AG04450 (cell line): ENCODE data around the gene PTH2. TPM values are rescaled to one million over a fixed set of nuclear protein-coding genes. Genes with fewer than 3 reads are reported as not detected.

Source experiments
- CTCF ChIA-PET: fragments of 300-600, 350-600 bp; formaldehyde crosslinking; extraction: SDS; loops from one replicate; lab custom pipeline; 2022; ENCODE audit warnings: antibody characterized with exemption, inconsistent platforms; lab: Charles Lee
- POLR2A ChIA-PET: fragments of 350-600 bp; formaldehyde crosslinking; extraction: SDS; loops from one replicate; lab custom pipeline; 2021; ENCODE audit warnings: antibody characterized with exemption, inconsistent platforms; lab: Yijun Ruan, JAX
- DNase-seq: peaks from one replicate; pipeline ENCODE4 v3.0.0-alpha.2; 2011; ENCODE audit warnings: low read depth, low spot score
- H3K27ac ChIP-seq: one replicate; pipeline ENCODE4 v1.5.1; 2012; ENCODE audit warnings: low read depth, low read length, control low read depth
- H3K27me3 ChIP-seq: one replicate; pipeline ENCODE4 v1.6.0; 2012; ENCODE audit warnings: low read length; ENCODE audit not compliant: control insufficient read depth, insufficient read depth
- H3K4me3 ChIP-seq: 2 replicates; pipeline ENCODE4 v1.5.1; 2011; ENCODE audit warnings: mild to moderate bottlenecking, low read depth, low read length, control low read depth
- H3K9me3 ChIP-seq: 2 replicates; pipeline ENCODE4 v1.5.1; 2012; ENCODE audit warnings: low read length; ENCODE audit not compliant: control insufficient read depth, insufficient read depth
- polyA plus RNA-seq: library from polyadenylated mRNA; depleted of rRNA; stranded (reverse); fragments of >200 nt; gene quantifications from 2 replicates; pipeline ENCODE4 v1.2.3, GENCODE V29; 2011
- TF ChIP-seq, protein P1 (sequence below): IDR thresholded peaks from 2 replicates; pipeline ENCODE4 v1.5.1; 2011; ENCODE audit warnings: low read depth, low read length, control low read depth, inconsistent platforms

Gene PTH2
- polyA plus RNA-seq, 1 experiment, result not detected

DNA sequence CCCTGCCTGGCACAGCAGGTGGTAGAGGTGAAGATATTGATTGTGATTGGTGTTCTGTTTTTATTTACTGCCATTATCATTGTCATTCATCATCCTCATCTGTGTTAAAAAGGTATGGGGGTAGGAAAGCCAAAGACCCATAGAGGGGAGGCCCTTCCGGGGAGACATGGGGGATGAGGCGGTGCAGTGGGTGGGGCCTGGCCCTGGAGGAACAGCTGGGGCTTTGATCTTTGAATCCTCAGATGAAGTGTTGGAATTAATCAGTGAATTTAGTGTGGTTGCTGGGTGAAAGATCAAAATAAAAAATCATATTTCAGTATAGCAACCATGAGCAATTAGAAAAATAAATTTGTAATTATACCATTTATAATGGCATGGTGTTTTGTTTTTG, 7.4 kb downstream of the PTH2 start:
- H3K27ac ChIP-seq, result no peak overlapping the region
- TF ChIP-seq, protein P1, sequence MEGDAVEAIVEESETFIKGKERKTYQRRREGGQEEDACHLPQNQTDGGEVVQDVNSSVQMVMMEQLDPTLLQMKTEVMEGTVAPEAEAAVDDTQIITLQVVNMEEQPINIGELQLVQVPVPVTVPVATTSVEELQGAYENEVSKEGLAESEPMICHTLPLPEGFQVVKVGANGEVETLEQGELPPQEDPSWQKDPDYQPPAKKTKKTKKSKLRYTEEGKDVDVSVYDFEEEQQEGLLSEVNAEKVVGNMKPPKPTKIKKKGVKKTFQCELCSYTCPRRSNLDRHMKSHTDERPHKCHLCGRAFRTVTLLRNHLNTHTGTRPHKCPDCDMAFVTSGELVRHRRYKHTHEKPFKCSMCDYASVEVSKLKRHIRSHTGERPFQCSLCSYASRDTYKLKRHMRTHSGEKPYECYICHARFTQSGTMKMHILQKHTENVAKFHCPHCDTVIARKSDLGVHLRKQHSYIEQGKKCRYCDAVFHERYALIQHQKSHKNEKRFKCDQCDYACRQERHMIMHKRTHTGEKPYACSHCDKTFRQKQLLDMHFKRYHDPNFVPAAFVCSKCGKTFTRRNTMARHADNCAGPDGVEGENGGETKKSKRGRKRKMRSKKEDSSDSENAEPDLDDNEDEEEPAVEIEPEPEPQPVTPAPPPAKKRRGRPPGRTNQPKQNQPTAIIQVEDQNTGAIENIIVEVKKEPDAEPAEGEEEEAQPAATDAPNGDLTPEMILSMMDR, result no peak
- no peaks in the 10 kb centered on the region for H3K9me3 ChIP-seq
- ChIA-PET POLR2A (no interaction called here), CTCF (no interaction called here)
- H3K27me3 ChIP-seq, result peaks cover 51% of the 10 kb centered on the region
- no peak overlapping the region for H3K4me3 ChIP-seq
- no peak for DNase-seq

DNA sequence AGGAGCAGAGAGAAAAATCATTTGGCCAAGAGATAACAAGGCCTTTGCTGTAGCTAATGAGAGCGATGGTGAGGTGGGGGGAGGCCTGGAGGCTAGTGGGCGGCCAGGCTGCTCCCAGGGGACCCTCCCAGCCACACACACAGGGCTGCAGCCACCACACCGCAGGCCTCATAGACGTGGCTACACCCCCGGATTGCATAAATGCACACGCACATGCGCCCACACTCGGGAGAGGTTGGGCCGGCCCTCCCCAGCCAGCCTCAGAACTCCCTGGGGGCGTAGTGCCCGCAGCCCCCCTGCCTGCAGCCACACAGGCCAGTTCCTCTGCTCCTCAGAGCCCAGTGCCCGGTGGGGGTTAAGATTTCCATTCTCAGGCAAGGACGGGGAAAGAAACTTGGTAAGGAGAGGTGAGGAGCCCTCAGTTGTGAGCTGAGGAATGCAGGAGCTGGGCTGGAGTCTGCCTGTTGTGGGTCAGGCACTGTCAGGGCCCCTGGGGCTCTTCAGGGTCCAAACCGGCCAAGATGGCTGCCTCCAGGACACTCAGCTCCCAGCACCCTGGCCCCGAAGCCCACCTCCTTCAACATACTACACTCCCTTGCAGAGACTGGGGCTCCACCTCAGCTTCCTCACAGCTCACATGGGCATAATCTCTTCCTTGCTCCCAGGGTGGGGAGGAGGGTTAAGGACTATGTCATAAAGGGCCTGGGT, 8.0 kb downstream of the PTH2 start:
- TF ChIP-seq, protein P1, result no peak
- Histone ChIP-seq H3K4me3 (no peak overlapping the region), H3K27ac (no peak overlapping the region), H3K27me3 (peaks cover 45% of the 10 kb centered on the region), H3K9me3 (no peaks in the 10 kb centered on the region)
- no peak for DNase-seq
- CTCF ChIA-PET, result no interaction called here
- POLR2A ChIA-PET, result no interaction called here

DNA sequence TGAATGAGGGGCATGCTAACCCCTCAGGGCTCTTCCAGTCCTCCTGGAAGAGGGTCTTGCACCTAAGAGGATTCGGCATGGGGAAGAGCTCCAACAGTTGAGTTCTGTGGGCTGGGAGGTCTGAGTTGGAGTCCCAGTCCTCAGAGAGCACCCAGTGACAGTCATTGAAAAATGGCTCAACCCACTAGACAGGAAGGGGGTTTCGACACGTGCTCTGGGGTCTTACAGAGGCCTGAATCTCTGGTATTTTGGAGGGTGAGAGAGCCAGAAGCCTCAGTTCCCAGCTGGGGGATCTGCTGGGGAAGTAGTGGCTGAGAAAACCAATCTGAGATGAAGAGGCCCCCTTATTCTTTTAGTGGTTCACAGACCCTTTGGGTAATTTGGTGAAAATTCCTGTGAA, 9.0 kb downstream of the PTH2 start:
- Histone ChIP-seq H3K4me3 (no peak overlapping the region), H3K27me3 (peaks cover 35% of the 10 kb centered on the region), H3K9me3 (no peaks in the 10 kb centered on the region), H3K27ac (no peak overlapping the region)
- ChIA-PET POLR2A (no interaction called here), CTCF (no interaction called here)
- DNase-seq, result no peak
- TF ChIP-seq, protein P1, result no peak

DNA sequence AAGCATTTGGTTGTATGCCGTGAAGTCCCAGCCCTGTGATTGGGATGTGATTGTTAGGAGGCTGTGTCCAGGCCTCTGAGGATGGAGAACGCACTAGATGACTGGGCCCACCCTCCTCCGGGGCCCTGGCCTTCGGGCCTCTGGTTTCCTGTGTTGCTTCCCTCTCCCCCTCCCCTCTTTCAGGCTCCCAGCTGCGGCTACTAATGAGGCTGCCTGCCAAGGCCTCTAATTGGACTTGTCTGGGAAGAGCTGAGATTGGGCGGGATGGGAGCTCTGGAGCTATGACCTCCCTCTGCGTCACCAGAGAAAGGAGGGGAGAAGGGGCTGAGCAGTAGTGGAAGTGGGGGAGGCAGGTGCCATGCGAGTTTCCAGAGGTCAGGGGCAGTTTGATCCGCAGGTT, 9.9 kb downstream of the PTH2 start:
- H3K27me3 ChIP-seq, result peaks cover 33% of the 10 kb centered on the region
- no peak overlapping the region for H3K4me3 ChIP-seq
- no peaks in the 10 kb centered on the region for H3K9me3 ChIP-seq
- no peak overlapping the region for H3K27ac ChIP-seq
- ChIA-PET CTCF (no interaction called here), POLR2A (no interaction called here)
- DNase-seq, result no peak
- TF ChIP-seq, protein P1, result no peak

DNA sequence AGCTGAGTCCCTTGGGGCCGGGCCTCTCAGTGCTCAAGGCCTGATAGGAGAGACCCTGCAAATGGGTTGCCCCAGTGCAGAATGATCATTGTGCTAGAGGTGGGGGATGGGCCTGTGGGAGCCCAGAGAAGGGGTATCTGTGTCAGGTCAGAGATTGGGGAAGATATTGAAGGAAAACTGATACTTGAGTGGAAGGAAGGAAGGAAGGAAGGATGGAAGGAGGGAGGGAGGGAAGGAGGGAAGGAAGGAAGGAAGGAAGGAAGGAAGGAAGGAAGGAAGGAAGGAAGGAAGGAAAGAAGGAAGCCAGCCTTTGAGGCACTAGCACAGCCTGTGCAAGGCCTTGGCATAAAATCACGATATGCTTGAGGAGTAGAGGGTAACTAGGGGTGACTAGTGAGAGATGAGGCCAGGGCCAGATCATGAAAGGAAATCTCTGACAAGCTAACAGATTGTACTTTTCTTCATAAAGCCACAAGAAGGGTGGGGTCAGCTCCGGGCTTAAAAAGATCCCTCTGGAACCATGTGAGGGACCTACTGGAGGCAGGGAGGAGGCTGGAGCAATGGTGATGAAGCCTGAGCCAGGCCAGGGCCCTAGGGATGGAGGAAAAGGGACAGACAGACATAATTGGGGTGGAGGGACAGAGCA, 11.4 kb downstream of the PTH2 start:
- POLR2A ChIA-PET, result no interaction called here
- CTCF ChIA-PET, result interaction anchor here (1.0 to 1.2 kb wide), 2 partner anchors 21 to 185 kb away, joined by 3 to 4 read pairs; no protein-coding TSS in a partner anchor

More for the DNA sequence above, 11.4 kb downstream of the PTH2 start:
- Histone ChIP-seq H3K9me3 (no peaks in the 10 kb centered on the region), H3K27ac (no peak overlapping the region), H3K4me3 (no peak overlapping the region), H3K27me3 (peaks cover 28% of the 10 kb centered on the region)
- TF ChIP-seq, protein P1, result no peak
- no peak for DNase-seq
